HepG2 (cell line): ENCODE results near the gene RACGAP1. TPM values are rescaled to one million over a fixed set of nuclear protein-coding genes. Genes with fewer than 3 reads are reported as not detected.

Source experiments
- ATF1 ChIP-seq: IDR thresholded peaks from 2 replicates; pipeline ENCODE4 v1.6.1; 2016; ENCODE audit warnings: mild to moderate bottlenecking, control low read depth
- ATF6 ChIP-seq: sonication (generic); formaldehyde crosslinking; conservative IDR thresholded peaks from 2 replicates; pipeline ENCODE4 v1.4.0; 2020; ENCODE audit warnings: missing genetic modification reagents
- CREBL2 ChIP-seq: sonication (generic); formaldehyde crosslinking; IDR thresholded peaks from 2 replicates; pipeline ENCODE4 v1.8.1; 2023; ENCODE audit warnings: missing genetic modification reagents, mild to moderate bottlenecking, borderline replicate concordance
- GLI4 ChIP-seq: sonication (generic); formaldehyde crosslinking; IDR thresholded peaks from 2 replicates; pipeline ENCODE4 v1.5.1; 2020; ENCODE audit warnings: missing genetic modification reagents, mild to moderate bottlenecking, moderate library complexity, borderline replicate concordance
- GTF2F1 ChIP-seq: fragments of 150-350 bp; IDR thresholded peaks from 2 replicates; pipeline ENCODE4 v1.6.1; 2014; ENCODE audit warnings: low read length
- KAT2B ChIP-seq: fragments of 150-350 bp; IDR thresholded peaks from 2 replicates; pipeline ENCODE4 v1.6.1; 2014; ENCODE audit warnings: low read depth, low read length, borderline replicate concordance
- KLF12 ChIP-seq: sonication (generic); formaldehyde crosslinking; IDR thresholded peaks from 2 replicates; pipeline ENCODE4 v1.4.0; 2020; ENCODE audit warnings: missing genetic modification reagents, borderline replicate concordance
- SMAD1 ChIP-seq: sonication (generic); formaldehyde crosslinking; IDR thresholded peaks from 2 replicates; pipeline ENCODE4 v1.4.0; 2020; ENCODE audit warnings: missing genetic modification reagents, low read depth, mild to moderate bottlenecking, borderline replicate concordance
- TBX2 ChIP-seq: sonication (generic); formaldehyde crosslinking; IDR thresholded peaks from 2 replicates; pipeline ENCODE4 v1.5.0; 2020; ENCODE audit warnings: missing genetic modification reagents, mild to moderate bottlenecking, borderline replicate concordance
- YEATS4 ChIP-seq: sonication (generic); formaldehyde crosslinking; IDR thresholded peaks from 2 replicates; pipeline ENCODE4 v1.4.0; 2020; ENCODE audit warnings: missing genetic modification reagents, borderline replicate concordance
- ZBTB7A ChIP-seq: sonication (generic); formaldehyde crosslinking; IDR thresholded peaks from 2 replicates; pipeline ENCODE4 v1.8.0; 2022; ENCODE audit warnings: mild to moderate bottlenecking, missing genetic modification reagents
- ZNF275 ChIP-seq: sonication (generic); formaldehyde crosslinking; IDR thresholded peaks from 2 replicates; pipeline ENCODE4 v1.8.0; 2022; ENCODE audit warnings: missing genetic modification reagents, mild to moderate bottlenecking, inconsistent platforms, borderline replicate concordance
- ZNF510 ChIP-seq: sonication (generic); formaldehyde crosslinking; IDR thresholded peaks from 2 replicates; pipeline ENCODE4 v1.4.0; 2020; ENCODE audit warnings: low read depth, mild to moderate bottlenecking, missing genetic modification reagents
- ZNF766 ChIP-seq: sonication (generic); formaldehyde crosslinking; IDR thresholded peaks from 2 replicates; pipeline ENCODE4 v1.5.0; 2020; ENCODE audit warnings: missing genetic modification reagents, borderline replicate concordance
- ZNF83 ChIP-seq: sonication (generic); formaldehyde crosslinking; IDR thresholded peaks from 2 replicates; pipeline ENCODE4 v1.4.0; 2020; ENCODE audit warnings: missing genetic modification reagents, mild to moderate bottlenecking, borderline replicate concordance
- ZSCAN25 ChIP-seq: sonication (generic); formaldehyde crosslinking; IDR thresholded peaks from 2 replicates; pipeline ENCODE4 v1.8.0; 2022; ENCODE audit warnings: mild to moderate bottlenecking, missing genetic modification reagents
- ZSCAN30 ChIP-seq: sonication (generic); formaldehyde crosslinking; IDR thresholded peaks from 2 replicates; pipeline ENCODE4 v1.5.0; 2020; ENCODE audit warnings: mild to moderate bottlenecking, missing genetic modification reagents
- polyA plus RNA-seq, 8 experiments: library from polyadenylated mRNA; depleted of rRNA in 3 of 8; stranded (reverse) in 7 of 8; unstranded in 1 of 8; fragments of >200 nt; fragmentation: Illumina TruSeq in 4 of 8; extraction: Trizol in 4 of 8; gene quantifications; 2 replicates each; pipeline versions ENCODE4 v1.2.1 to v1.2.3, GENCODE V29; 2011 to 2016; ENCODE audit warnings: low read depth in 4 of 8, missing spikeins in 1 of 8, mixed read lengths in 1 of 8; ENCODE audit not compliant: insufficient read depth in 1 of 8
- total RNA-seq, 5 experiments: library from RNA; depleted of rRNA; stranded (reverse); fragments of >200 nt; fragmentation: Illumina TruSeq; extraction: Trizol; gene quantifications; 2 replicates each; pipeline ENCODE4 v1.2.3, GENCODE V29; 2016; ENCODE audit warnings: low read depth in 1 of 5
- TF ChIP-seq, protein P1 (sequence below): sonication (generic); formaldehyde crosslinking; IDR thresholded peaks from 2 replicates; pipeline ENCODE4 v1.4.0; 2020; ENCODE audit warnings: mild to moderate bottlenecking, missing genetic modification reagents

The RACGAP1 gene
- total and polyA plus RNA-seq, 2 of the 13 experiments (the other 11 are each of a cell fraction or from before 2014, with no cell fraction given) = 16.7 to 57.9 TPM

DNA sequence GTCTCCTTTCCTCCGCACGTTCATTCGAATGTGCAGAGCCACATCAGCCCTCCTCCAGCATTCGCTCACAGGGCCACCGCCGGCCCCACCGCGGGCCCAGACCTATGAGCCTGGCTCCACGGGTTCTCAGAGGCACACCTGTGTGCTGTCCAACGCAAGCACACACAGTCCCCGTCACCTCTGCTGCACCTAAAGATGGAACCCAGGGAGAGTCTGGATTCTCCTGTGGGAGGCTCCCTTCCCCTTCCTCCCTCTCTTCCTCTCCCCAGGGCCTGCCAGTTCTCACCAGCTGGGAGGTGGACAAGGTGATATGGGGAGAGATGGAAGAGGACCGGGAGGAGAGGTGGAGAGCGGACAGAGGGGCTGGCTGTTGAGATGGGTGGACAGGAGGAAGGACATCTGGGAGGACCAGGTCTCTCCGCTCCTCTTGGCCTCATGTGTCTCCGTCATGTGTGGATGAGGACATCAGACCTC, 57.5 kb downstream of the RACGAP1 start (continued):
- TF ChIP-seq, protein P1, sequence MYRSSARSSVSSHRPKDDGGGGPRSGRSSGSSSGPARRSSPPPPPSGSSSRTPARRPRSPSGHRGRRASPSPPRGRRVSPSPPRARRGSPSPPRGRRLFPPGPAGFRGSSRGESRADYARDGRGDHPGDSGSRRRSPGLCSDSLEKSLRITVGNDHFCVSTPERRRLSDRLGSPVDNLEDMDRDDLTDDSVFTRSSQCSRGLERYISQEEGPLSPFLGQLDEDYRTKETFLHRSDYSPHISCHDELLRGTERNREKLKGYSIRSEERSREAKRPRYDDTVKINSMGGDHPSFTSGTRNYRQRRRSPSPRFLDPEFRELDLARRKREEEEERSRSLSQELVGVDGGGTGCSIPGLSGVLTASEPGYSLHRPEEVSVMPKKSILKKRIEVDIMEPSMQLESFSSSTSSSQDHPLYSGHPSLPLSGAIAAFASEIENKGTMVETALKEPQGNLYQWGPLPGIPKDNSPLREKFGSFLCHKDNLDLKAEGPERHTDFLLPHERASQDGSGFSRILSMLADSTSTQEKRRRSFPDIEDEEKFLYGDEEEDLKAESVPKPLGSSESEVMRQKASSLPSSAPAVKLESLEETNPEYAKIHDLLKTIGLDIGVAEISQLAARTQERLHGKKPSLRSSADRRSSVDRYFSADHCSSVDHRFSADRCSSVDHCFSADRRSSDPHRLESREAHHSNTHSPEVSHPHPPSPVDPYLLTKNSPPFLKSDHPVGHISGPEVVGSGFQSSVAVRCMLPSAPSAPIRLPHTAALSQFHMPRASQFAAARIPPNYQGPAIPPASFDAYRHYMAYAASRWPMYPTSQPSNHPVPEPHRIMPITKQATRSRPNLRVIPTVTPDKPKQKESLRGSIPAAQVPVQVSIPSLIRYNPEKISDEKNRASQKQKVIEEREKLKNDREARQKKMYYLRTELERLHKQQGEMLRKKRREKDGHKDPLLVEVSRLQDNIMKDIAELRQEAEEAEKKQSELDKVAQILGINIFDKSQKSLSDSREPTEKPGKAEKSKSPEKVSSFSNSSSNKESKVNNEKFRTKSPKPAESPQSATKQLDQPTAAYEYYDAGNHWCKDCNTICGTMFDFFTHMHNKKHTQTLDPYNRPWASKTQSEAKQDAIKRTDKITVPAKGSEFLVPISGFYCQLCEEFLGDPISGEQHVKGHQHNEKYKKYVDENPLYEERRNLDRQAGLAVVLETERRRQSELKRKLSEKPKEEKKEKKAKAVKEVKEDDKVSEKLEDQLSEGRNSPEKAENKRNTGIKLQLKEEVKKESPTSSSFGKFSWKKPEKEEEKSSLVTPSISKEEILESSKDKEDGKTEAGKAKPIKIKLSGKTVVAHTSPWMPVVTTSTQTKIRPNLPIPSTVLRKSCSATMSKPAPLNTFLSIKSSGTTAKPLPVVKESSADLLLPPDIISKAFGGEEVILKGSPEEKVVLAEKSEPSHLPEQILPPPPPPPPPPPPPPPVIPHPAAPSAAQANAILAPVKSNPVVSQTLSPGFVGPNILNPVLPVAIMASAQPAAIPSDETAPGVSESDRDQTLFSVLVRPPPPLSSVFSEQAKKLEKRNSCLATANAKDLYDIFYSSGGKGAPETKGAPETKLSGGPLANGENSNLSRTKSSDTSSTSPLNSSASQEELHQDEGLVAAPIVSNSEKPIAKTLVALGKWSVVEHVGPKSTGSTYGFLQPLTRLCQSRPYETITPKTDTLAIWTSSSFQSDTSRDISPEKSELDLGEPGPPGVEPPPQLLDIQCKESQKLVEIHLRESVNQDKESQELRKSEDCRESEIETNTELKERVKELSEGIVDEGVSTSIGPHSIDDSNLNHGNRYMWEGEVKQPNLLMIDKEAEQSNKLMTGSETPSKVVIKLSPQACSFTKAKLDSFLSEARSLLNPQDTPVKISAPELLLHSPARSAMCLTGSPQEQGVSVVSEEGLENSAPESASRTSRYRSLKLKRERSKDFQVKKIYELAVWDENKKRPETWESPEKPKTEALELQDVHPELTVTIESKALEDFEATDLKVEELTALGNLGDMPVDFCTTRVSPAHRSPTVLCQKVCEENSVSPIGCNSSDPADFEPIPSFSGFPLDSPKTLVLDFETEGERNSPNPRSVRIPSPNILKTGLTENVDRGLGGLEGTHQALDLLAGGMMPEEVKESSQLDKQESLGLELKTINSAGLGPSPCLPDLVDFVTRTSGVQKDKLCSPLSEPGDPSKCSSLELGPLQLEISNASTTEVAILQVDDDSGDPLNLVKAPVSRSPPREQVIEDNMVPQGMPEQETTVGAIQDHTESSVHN (CRISPR knock-in tag) = no peak
- no peak for TF ChIP-seq ZNF83 (CRISPR knock-in tag)
- no peak for TF ChIP-seq KAT2B
- no peak for TF ChIP-seq SMAD1 (CRISPR knock-in tag)
- no peak for TF ChIP-seq ATF1 (CRISPR knock-in tag)
- no peak for TF ChIP-seq ZBTB7A
- TF ChIP-seq ZSCAN25 (CRISPR knock-in tag) = 0 out of 2 replicates have a peak, but pooled peaks have one; percentile 21
- no peak for TF ChIP-seq ZNF510 (CRISPR knock-in tag)
- TF ChIP-seq ZNF275 (CRISPR knock-in tag) = 0 out of 2 replicates have a peak, but pooled peaks have one; percentile 4
- no peak for TF ChIP-seq KLF12 (CRISPR knock-in tag)
- TF ChIP-seq ZNF766 (CRISPR knock-in tag) = no peak
- 0 out of 2 replicates have a peak, but pooled peaks have one; percentile 16 for TF ChIP-seq CREBL2 (CRISPR knock-in tag)
- no peak for TF ChIP-seq GLI4 (CRISPR knock-in tag)
- no peak for TF ChIP-seq GTF2F1
- no peak for TF ChIP-seq ATF6 (CRISPR knock-in tag)
- no peak for TF ChIP-seq ZSCAN30 (CRISPR knock-in tag)
- TF ChIP-seq YEATS4 (CRISPR knock-in tag) = no peak
- TF ChIP-seq TBX2 (CRISPR knock-in tag) = no peak
